GM23338 (cell line): ENCODE results near the gene PYGB.

Experiments
- CREB1 ChIP-seq: fragments of 250-450 bp; sonication (Bioruptor Pico); IDR thresholded peaks from 2 replicates; pipeline ENCODE4 v1.5.0; 2020; ENCODE audit warnings: low read depth, mild to moderate bottlenecking, moderate library complexity
- CTCF ChIP-seq, 2 experiments: fragments of 200-600 bp in 1 of 2; sonication (generic) in 1 of 2; conservative IDR thresholded peaks; 2 replicates each; pipeline versions ENCODE4 v1.5.1 to v1.6.1; 2016 to 2017; ENCODE audit warnings: antibody characterized with exemption in 2 of 2, low read depth in 2 of 2, mild to moderate bottlenecking in 2 of 2, moderate library complexity in 1 of 2
- EZH2 ChIP-seq: fragments of 200-600 bp; sonication (generic); IDR thresholded peaks from one replicate; pipeline ENCODE4 v1.8.0; 2017; ENCODE audit warnings: antibody characterized with exemption, mild to moderate bottlenecking, low read depth; ENCODE audit not compliant: unreplicated experiment
- EZH2phosphoT487 ChIP-seq: fragments of 200-600 bp; sonication (generic); IDR thresholded peaks from one replicate; pipeline ENCODE4 v1.8.1; 2018; ENCODE audit warnings: antibody characterized with exemption; ENCODE audit not compliant: unreplicated experiment
- JUNB ChIP-seq: IDR thresholded peaks from one replicate; pipeline ENCODE4 v1.6.1; 2016; ENCODE audit warnings: antibody characterized with exemption; ENCODE audit not compliant: unreplicated experiment
- POLR2AphosphoS5 ChIP-seq: IDR thresholded peaks from 2 replicates; pipeline ENCODE4 v1.6.1; 2016; ENCODE audit warnings: antibody characterized with exemption, low read depth
- REST ChIP-seq: IDR thresholded peaks from one replicate; pipeline ENCODE4 v1.6.1; 2018; ENCODE audit warnings: antibody characterized with exemption; ENCODE audit not compliant: unreplicated experiment
- STAT1 ChIP-seq: IDR thresholded peaks from one replicate; pipeline ENCODE4 v1.6.1; 2016; ENCODE audit warnings: antibody characterized with exemption; ENCODE audit not compliant: unreplicated experiment
- ZNF331 ChIP-seq: fragments of 250-450 bp; sonication (Bioruptor Pico); IDR thresholded peaks from 2 replicates; pipeline ENCODE4 v1.5.0; 2020; ENCODE audit warnings: low read depth, mild to moderate bottlenecking, moderate library complexity
- ZNF462 ChIP-seq: fragments of 250-450 bp; sonication (Bioruptor Pico); IDR thresholded peaks from 2 replicates; pipeline ENCODE4 v1.5.0; 2020; ENCODE audit warnings: mild to moderate bottlenecking, moderate library complexity

DNA sequence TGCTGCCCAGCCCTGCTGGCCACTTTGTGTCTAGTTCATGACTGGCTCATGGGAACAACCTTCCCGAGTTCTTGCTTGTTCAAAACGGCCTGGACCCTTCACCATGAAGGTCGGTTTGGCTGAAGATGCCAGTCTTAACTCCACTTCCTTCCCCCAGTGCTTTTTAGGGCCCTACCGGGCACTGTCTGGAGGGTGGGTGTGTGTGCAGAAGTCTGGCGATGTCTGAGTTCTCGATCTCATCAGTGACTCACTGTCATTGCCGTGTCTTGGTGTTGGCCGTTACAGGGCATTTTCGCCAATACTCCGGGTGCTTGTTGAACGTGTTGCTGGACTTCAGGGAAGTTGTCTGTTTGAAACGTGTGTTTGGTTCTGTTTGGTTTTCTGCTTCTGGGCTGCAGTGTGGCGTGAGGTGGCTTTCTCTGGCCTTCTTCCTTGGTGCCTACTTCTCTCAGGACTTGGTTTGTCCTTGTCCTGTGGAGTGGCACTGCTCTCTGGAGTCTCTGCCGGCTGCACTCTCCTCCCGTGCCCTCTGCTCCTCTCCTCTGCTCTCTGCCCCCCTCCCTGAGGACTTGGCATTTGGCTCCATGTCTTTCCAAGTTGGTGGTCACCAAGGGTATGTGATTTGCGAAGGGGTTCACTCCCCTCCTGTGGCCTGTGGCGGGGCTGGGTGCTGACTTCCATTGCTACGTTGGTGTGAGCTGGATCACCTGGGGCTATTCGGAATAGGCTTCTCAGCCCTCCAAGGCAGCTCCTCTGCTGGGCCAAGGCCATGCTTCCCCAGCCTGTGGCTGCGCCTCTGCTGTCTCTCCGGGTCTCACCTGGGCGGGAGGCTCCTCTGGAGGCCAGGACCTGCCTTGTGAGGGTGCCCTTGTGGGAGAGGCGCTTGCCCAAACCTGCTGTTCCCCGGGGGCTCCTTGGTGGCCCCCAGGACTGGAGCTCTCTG is 38.2 kb downstream of the PYGB start:
- TF ChIP-seq CTCF (conservative IDR thresholded peaks at IDR 0.05; ENCODE audit: low read depth in 2 of 2) = no peak
- TF ChIP-seq CREB1 (CRISPR knock-in tag) = no peak
- no peak for TF ChIP-seq EZH2phosphoT487
- no peak for TF ChIP-seq EZH2
- TF ChIP-seq POLR2AphosphoS5 = no peak
- TF ChIP-seq JUNB = no peak
- no peak for TF ChIP-seq REST
- no peak for TF ChIP-seq STAT1
- TF ChIP-seq ZNF462 (CRISPR knock-in tag) = no peak
- no peak for TF ChIP-seq ZNF331 (CRISPR knock-in tag)
